ENCODE results near the gene TCEANC.

GRCh38 chrX:13687203-13687602 lies 34.3 kb downstream of the TCEANC start:
- TF ChIP-seq, protein P1, sequence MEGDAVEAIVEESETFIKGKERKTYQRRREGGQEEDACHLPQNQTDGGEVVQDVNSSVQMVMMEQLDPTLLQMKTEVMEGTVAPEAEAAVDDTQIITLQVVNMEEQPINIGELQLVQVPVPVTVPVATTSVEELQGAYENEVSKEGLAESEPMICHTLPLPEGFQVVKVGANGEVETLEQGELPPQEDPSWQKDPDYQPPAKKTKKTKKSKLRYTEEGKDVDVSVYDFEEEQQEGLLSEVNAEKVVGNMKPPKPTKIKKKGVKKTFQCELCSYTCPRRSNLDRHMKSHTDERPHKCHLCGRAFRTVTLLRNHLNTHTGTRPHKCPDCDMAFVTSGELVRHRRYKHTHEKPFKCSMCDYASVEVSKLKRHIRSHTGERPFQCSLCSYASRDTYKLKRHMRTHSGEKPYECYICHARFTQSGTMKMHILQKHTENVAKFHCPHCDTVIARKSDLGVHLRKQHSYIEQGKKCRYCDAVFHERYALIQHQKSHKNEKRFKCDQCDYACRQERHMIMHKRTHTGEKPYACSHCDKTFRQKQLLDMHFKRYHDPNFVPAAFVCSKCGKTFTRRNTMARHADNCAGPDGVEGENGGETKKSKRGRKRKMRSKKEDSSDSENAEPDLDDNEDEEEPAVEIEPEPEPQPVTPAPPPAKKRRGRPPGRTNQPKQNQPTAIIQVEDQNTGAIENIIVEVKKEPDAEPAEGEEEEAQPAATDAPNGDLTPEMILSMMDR (IDR thresholded peaks at IDR 0.05; ENCODE audit: poor library complexity): no peak
- no peak for TF ChIP-seq EZH2phosphoT487 (IDR thresholded peaks at IDR 0.05; ENCODE audit: low read depth, severe bottlenecking, unreplicated experiment)
- no peak for TF ChIP-seq EZH2 (IDR thresholded peaks at IDR 0.05; ENCODE audit: borderline replicate concordance)
